GM21390 (cell line): Measurements from ENCODE around the gene DMD.
"Not testable (repeated sequence)": the region's sequence is repeated elsewhere in the genome, so short reads cannot be mapped to it uniquely, and the experiment has no call there.

Source experiments
- ATAC-seq: cut with Tn5 transposase; IDR thresholded peaks from one replicate; pipeline ENCODE4 v1.9.1; 2021; ENCODE audit not compliant: unreplicated experiment

The DMD gene

DNA sequence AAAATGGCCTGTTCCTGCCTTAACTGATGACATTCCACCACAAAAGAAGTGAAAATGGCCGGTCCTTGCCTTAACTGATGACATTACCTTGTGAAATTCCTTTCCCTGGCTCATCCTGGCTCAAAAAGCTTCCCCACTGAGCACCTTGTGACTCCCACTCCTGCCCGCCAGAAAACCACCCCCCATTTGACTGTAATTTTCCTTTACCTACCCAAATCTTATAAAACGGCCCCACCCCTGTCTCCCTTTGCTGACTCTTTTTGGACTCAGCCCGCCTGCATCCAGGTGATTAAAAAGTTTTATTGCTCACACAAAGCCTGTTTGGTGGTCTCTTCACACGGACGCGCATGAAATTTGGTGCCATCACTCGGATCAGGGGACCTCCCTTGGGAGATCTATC is 1833.5 kb downstream of the DMD start:
- ATAC-seq, result not testable (repeated sequence)

DNA sequence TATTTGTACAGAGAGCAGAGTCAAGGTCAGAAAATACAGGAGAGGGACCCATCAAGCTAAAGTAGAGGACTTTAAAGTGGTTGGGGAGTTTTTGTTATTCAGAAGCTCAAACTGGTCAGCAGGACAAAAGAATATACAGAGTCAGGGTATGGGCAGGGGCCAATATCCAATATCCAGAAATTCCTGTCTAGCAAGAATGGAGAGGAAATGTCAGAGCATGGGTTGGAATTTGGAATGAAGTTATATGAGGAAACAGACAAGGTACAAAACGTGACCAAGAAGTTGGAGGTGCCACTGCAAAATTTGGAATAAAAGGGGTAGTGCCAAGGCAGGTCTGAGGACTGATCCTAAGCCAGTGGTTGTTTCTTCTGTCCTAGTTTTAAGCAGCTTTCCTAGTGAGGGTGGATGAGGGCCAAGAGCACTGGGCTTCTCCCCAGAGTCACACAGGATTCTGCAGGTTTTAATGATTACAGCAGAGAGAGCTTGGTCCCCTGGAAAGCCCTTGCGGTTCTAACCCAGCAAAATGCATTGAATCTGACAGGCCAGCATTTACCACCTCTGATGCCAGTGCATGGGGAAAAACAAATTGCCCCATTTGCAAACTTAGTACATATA is 1834.8 kb downstream of the DMD start:
- no peak for ATAC-seq

DNA sequence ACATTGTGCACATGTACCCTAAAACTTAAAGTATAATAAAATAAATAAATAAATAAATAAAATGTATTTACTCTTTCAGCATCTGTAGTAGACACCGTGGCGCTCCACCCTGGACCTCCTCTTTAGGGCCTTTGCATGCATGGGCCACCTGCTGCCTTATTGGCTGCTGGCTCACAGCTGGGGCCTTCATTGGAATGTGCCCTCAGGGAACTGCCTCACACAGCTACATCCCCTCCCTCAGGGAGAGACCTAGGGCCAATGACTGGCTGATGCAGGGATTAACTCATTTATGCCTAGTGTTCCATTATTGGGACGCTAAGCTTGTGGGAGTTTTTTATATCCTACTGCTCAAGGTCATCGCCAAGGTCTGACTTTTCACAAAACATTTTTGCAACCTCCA is 1836.6 kb downstream of the DMD start:
- no peak for ATAC-seq

DNA sequence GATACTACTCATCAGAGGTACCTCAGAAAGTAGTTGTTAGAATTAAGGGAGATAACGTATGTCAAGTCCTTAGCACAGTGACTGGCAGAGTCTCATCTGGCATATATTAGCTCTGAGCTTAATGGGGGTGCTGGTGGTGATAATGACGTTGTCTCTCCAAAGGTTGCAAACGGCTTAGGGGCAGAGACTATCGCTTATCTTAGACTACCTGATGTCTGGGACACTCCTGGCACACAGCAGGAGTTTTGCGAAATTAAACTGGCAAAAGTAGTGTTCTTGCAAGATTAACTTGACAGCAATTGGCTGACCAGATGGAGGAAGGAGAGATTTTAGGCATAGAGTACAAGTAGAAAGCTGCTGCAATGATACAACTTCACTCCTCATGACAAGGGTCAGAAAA is 1839.4 kb downstream of the DMD start:
- no peak for ATAC-seq

DNA sequence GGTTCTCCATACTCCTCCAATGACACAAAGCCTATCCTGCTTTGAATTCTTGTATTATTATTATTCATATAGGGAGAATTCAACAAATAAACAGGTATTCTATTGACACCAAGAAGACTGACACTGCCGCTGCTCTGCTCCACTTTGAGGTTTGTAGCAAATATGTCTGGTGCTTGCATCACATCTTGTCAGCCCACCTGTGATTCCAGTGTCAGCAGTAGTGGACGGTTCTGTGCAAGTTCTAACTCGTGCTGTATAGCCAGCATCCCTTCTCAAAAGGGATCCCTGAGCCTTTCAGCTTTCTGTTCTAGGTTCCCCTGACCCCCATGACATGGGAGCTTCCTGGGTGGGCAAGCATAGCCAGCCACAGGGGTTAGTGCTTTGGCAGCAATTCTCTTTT is 1843.5 kb downstream of the DMD start:
- ATAC-seq, result no peak

DNA sequence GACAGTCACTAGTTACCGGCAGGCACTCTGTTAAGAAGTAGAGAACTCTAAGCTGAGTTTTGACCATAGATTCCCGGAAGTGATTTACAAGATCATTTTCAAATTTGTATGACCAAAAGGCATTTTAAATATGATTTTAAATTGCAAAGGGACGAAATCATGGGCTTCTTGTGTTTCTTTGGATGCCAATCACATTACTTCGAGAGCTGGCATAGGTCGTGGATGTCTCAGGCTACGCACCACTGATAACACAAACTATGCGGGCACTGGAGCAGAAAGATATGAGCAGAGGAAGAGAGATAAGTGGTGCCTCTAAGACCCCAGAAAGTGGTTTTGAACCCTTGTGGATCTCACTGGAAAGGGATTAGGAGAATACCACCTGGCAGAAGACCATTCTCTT is 1845.3 kb downstream of the DMD start:
- no peak for ATAC-seq

DNA sequence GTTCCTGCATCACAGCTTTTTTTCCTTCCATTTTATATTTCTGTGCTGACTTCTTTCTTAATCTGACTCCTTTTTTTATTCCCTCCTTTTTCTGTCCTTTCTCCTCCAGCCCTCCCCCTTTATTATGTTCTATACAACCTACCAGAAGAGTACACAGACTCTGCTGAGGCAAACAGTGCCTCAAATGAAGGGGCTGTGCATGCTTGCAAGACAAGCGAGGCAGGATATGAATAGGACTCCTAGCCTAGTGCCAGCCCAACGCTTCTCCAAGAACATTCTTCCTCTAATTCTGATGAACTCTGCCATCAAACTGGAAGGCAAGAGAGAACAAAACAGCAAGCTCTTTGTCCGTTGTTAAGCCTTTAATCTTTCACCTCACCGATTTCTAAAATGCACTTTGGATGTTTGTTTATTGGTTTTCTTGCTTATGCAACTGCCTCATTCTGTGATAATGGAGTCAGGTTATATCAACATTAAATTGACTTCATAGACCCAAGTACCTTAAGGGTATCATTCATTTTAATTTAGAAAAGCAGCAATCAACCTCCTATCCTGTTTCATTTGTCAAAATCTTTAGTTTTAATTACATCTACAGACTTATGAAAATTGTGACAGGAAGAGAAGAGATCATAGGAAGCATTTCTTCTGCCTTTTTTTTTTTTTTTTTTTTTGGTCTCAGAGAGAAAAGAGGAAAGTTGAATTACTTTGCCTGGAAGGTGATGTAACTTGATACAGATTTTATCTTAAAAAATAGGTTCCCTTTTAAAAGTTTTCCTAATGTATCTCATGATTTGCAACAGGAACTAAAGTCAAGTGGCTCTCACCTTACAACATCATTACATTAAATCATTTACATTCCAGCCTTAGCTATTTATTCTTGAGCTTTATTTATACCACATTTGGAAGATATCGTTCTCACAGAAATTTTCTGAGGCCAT is 1854.8 kb downstream of the DMD start:
- no peak for ATAC-seq

DNA sequence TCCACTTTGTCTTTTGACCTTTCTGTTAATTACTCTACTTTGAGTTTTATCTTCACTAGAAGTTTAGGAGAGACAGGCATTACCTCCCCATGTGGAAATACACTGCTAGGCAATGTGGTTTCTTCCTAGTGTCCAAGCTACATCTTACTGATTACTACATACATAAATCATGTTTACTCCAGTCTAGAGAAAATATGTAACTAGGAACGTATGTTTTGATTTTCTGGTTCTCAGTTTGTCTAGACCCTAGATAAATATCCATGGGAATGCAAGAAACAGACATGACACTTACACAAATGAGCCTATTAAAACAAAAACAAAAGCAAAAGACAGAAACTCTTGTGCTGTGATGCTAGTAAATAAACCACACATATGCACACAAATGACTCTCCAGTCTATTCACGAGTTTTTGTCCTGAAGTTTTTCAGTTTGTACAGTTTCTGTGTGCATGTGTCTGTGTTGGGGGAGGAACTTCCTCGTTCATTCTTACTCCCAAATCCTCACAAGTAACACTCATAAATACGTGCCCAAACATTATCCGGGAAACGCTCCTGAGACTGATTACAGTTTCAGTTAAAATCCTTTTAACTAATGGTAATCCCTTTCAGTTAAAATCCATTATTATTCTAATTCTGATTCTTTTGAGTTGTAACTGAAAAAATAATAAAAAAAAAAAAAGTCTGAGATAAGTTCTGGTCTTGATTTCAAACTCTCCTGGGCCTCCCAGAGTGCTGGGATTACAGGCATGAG is 1856.0 kb downstream of the DMD start:
- ATAC-seq, result no peak

DNA sequence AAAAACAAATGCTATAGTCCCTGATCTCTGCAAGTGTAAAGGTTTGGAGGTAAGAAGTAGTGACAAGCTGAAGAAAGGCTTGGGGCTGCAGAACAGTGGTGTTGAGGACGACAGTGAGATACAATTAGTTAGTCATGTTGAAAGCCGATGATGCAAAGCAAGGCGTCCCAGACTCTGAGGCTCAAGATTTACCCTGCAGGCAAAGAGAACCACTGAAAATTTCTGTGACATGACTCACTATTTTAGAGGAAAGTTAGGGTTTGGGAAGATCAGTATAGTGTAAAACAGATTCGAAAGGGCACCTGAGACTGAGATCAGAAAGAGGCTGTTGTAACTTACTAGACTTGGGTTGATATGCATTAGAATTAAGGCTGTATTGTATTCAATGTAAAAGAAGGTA is 1858.3 kb downstream of the DMD start:
- ATAC-seq, result no peak

DNA sequence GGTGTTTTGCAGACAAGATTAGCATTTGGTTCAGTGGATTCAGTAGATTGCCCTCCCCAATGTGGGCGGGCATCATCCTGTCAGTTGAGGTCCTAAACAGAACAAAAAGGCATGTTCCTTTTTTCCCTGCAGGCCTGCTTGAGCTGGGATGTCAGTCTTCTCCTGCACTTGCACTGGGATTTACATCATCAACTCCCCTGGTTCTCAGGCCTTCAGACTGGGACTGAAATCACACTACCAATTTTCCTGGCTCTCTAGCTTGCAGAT is 1860.6 kb downstream of the DMD start:
- ATAC-seq, result no peak

DNA sequence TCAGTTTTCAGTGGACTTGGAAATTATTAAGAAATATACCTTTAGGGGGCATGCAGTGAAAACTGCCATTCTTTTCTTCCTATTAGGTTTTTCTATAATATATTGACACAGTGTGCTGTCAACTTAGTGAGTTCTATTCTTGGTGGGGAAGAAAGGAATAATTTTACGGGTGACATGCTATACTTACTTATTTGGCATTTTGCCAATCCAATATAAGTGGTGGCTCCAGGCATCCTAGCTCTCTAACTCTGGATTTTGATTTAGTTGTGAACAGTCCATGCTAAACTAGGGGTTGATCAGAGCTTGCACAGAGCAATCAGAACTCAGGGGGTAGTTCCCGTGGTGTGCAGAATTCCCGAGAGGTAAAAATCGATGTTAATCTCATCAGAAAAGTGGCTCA is 1861.8 kb downstream of the DMD start:
- ATAC-seq, result no peak

DNA sequence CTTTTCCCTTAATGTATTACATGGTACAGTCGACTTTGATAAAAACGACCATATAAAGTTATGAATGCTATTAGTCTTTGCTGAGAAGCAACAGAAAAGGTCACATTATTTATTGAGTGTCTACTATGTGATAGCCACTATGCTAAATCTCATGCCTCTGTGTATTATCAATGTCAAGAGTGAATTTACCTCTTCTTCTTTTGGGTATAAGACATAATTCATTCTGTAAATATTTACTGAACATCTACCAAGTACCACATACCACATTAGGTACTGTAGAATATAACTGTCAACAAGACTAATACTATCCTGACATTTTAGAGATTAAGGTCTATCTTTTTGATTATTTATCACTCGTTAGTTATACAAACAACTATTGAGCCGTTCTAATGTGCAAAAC is 1870.8 kb downstream of the DMD start:
- no peak for ATAC-seq

DNA sequence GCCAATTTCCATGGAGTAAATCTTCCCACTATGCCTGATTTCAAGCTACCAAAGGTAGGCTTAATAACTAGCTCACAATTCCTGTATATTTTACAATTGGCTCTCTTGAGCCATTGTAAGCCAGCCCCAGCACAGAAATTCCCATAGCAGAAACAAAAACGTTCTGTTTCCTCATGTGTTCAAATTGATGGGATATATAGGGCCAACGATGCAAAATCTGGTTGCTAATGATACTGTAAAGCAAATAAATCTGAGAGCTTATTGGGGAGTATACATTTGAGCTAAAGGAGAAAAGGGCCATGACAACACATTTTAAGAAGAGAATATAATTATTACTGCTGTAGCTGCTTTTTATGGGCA is 1872.4 kb downstream of the DMD start:
- no peak for ATAC-seq

DNA sequence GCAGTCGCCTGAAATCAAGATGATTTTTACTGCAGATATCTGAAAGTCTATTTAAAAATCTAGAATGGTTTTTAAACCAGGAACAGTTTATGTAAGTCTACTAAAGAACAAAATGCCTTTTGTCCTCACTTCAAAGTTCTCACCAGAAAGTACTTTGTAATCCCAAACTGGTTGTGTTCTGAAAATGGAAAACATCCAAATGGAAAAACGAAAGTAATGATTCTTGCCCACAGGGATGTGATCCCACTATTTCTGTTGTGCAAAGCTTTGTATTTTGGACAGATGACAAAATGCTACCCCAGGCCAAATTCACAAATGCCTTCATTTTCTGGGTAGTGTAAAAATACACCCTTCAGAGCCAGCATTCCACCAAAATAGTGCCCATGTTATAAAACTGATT is 1874.0 kb downstream of the DMD start:
- no peak for ATAC-seq

DNA sequence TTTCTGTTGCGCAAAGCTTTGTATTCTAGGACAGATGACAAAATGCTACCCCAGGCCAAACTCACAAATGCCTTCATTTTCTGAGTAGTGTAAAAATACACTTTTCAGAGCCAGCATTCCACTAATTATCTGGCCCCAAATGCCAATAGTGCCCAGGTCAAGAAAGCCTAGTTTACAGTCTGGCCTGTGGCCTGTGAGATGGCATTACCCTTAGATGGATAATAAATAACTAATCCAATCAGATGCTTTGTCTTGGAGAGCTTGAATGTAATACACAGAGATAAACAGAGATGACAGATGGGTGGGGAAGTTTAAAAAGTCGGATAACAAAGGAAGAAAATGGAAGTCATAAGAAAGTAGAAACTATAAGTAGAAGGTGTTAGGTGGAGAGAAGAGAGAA is 1874.9 kb downstream of the DMD start:
- no peak for ATAC-seq

DNA sequence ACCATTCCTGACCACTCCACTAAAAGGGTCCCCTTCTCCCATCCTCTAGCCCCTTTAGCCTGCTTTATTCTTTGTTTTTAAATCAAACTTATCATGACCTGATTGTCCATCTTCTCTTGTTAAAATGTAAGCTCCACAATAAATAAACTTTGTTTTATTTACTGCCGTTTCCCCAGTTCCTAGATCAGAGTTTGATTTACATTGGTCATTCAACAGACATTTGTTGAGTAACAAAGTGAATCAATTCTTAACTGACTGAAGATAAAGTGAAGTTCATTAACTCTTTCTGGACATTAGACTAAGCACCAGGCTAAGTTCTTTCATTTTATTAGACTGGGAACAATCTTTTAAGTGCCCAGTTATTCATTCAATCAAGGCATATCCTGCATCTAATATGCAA is 1876.4 kb downstream of the DMD start:
- no peak for ATAC-seq

DNA sequence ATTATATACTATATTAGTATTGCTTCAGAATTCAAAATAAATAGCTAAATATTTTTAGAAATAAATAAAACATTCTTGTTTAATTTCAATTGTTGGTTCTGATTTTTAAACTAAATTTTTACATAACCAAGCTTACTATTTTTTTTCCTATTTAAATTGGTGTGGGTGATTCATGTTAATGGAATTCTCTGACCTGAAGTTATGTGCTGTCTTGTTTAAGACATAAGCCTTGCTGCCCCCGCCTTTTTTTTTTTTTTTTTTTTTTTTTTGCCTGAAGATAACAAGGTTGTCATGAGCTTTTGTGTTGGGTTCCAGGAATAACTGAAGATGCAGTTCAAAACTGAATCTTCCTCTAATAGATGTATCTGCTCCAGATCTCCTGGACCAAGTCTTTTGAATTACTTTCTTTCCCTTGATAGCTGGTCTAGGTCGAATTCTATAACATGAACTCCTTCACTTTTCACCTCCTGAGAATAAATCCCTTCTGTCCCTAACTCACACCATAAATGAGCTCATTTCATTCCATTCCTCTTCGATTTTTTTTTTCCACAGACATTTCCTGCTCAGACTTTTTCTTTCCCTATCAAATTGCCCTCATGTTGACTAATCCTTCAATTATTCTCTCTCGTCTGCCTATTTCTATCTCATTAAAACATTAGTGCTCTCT is 1878.1 kb downstream of the DMD start:
- ATAC-seq, result no peak

DNA sequence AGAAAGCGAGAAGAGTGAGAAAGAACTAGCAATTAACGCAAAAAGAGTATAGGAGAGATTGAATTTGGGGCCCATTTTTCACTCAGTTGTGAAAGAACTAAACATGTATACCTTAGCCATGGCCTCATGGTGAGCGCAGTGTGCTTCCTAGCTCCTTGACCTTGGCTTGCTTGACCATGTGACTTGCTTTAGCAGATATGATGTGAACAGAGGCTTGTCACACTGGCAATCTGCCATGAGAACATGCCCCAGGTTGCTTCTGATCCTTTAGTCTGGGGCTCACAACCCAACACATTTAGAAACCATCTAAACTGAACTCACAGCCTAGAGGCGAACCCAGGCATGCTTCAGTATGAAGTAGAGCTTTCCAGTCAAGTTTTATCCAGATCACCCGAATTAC is 1879.4 kb downstream of the DMD start:
- ATAC-seq, result no peak

DNA sequence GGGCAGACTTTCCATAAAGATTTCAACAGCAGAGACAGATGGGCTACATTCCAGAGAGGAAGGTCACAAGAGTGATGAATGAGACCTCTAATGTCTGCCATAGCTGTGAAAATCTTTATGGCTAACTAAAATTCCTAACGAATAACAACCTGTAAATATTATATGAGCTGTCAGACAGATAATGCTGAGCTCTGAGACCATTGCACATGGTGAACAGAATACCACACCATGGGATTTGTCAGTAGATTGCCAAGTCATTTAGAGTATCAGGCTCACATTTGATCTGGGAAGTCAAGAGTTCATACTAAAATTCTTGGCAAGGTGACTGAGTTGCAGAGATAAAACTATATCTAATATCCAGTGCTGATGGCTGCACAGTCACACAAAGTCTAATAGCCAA is 1880.3 kb downstream of the DMD start:
- no peak for ATAC-seq

DNA sequence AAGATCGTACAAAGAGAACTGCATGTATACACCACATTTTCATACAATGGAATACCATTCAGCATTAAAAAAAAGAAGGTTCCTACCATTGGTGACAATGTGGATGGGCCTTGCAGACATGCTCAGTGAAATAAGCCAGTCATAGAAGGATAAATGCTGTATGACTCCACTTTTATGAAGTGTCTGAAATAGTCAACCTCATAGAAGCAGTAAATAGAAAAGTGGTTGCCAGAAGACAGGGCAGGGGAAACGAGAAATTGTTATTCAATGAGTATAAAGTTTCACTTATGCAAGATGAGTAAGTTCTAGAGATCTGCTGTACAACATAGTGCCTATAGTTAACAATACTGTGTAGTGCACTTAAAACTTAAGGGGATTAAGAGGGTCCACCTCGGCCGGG is 1882.1 kb downstream of the DMD start:
- peak; percentile 54 for ATAC-seq

DNA sequence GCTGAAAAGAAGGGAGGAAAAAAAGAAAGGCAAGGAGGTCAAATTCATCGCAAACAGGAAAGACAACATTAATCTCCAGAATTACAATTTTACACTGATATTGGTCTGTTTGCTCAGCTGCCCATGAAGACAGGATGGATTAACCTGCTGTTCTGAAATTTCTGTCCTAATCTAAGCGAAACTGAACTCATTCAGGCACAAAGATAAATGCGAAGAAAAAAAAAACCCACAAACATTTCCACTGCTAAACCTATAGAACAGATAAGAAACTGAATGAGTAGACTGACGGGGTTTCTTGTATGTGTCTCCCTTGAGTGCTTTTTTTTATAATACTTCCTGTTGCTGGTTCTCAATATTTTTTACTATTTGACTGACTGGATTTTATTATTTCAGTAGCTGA is 1887.7 kb downstream of the DMD start:
- peak; percentile 97 for ATAC-seq

DNA sequence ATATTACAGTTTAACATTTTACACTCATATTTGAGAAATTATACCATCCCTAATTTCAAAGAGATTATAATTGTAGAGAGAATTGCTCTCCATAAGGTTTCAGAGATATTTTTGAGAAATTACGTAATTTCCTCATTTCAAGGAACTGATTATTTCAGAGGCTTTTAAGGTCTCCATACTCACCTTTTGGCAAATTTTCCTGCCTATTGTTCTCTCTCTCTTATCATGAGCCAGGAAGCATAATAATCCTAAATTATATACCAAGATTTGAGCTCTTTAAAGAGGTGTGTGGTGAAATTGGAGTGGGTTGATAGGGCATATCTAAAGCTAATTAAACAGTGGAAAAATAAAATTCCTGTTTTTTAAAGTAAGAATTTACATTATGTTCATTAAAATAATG is 1890.6 kb downstream of the DMD start:
- no peak for ATAC-seq
